Stimulated activated CD4-positive, alpha-beta T cell treated with anti-CD3 and anti-CD28 coated beads, Interleukin-2, amount 100 ng/mL, for 4 hours (primary cell): ENCODE measurements around the gene CSKMT.
"Not testable (repeated sequence)": the region's sequence is repeated elsewhere in the genome, so short reads cannot be mapped to it uniquely, and the experiment has no call there.

Experiments used
- DNase-seq: peaks from one replicate; pipeline ENCODE4 v3.0.0-alpha.2; 2020; ENCODE audit warnings: low read depth

The CSKMT gene

DNA sequence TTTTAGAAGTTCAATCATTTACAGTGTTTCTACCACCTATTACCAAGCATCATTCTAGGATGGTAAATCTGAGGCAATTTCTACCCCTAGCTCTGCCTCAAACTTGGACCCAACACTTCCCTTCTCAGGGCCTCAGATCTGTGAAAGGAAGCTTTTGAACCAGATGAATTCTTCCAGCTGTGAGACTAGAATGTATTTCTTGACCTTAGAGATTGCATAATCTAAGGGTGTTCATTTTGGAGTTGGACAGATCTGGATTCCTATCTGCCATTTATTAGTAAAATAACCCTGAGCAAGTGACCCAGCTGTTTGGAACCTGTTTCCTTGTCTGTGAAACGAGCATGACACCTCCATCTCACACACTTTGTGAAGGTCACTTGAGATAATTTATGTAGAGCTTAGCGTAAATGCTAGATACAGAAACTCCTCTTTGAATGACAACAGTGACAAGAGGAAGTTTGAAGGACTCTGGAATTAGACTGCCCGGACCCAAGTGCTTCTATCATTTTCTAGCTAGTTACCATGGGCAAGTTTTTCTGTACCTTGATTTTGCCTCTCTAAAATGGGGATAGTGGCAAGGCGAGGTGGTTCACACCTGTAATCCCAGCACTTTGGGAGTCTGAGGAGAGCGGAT lies 8.2 kb upstream of the CSKMT start:
- no peak for DNase-seq

- peak; percentile 23 for DNase-seq
These were observed 572 bp upstream of the CSKMT start for GRCh38 chr11:62664405-62665074.

DNA sequence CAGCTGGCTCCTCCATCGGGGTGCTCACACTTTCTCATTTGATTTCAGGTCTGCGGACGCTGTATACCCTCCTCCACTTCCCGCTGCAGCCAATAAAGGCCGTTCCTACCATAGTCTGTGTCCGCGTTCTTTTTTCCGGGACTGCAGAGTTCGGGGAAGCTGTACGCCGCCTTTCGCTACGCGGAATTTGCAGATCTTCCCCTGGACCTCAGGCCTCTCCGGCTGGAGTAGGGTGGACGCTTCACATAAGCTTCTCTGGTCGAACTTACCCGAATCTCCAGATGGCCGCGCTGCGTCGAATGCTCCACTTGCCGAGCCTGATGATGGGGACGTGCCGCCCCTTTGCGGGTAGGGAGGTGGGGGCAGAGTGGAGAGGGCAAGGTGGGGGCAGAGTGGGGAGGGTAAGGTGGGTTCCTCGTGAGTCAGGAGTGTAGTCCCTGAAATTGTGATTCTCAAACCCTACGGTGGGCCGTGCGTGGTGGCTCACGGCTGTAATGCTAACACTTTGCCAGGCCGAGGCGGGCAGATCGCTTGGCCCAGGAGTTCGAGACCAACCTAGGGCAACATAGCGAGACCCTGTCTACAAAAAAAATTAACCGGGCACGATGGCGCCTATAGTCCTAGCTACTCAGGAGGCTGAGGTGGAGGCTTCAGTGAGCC lies 617 bp downstream of the CSKMT start:
- DNase-seq = peak; percentile 67

GRCh38 chr11:62666259-62666926 lies 1.3 kb downstream of the CSKMT start:
- no peak for DNase-seq

GRCh38 chr11:62667460-62667859 lies 2.3 kb downstream of the CSKMT start:
- DNase-seq = no peak

DNA sequence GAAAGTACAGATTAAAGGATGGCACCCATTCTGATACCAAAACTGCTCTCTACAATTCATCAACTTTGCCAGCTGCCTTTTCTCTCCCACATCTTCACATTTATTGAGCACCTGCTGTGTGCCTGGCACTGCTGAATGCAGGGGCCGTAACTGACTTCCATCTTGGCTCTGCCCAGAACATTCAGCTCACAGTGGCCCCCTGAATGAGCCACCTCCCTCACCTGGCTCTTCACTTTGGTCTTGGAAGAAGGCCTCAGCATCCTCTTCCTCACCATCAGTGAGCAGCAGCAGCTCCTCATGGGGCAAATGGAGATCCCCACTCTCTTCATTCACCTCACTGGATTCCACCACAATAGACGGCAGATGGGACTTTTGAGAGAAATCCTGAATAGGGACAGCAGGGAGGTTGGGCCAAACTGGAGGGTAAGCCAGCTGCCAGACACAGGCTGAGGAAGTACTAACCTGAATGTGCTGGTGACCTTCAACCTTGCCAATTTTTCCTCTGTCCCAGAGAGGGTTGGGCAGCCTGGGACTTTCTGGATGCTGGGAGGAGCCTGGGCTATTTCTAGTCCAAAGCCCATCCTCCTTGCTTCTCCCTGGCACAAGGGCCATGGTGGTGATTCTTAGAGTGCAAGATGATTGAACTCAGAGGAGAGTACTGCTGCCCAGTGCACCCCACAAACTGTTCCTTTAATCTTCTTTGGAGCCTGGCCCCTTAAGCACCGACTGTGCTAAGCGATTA lies 4.5 kb downstream of the CSKMT start:
- DNase-seq = no peak

DNA sequence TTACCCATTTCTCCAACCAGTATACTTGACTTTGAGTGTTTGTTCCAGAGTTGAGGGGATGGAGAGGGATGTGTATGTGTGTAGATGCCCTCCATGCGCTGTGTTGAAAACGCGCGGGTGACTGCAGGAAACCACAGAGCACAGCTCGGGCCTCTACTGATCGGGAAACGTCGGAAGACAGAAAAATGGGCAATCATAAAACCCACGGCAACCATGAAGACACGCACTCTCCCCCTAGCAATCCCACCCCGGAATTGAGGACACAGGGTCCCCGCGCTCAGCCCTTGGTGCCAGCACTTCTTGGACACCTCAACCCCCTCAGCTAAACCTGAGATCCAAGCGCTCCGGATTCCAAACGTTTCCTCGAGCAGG lies 6.1 kb downstream of the CSKMT start:
- no peak for DNase-seq

DNA sequence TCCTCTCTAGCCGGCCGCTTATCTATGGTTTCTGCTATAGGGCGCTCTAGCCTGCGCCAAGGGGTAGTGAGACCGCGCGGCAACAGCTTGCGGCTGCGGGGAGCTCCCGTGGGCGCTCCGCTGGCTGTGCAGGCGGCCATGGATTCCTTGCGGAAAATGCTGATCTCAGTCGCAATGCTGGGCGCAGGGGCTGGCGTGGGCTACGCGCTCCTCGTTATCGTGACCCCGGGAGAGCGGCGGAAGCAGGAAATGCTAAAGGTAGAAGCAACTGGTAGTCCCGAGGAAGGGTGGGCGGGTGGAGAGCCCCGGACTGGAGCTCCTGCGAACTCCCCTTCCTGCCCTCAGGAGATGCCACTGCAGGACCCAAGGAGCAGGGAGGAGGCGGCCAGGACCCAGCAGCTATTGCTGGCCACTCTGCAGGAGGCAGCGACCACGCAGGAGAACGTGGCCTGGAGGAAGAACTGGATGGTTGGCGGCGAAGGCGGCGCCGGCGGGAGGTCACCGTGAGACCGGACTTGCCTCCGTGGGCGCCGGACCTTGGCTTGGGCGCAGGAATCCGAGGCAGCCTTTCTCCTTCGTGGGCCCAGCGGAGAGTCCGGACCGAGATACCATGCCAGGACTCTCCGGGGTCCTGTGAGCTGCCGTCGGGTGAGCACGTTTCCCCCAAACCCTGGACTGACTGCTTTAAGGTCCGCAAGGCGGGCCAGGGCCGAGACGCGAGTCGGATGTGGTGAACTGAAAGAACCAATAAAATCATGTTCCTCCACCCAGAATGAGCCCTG lies 6.7 kb downstream of the CSKMT start, which contains the start of the genes LBHD1 and UQCC3:
Gene LBHD1 (minus strand): TSS at position 660 of the 782 bp plus-strand sequence. CDS start 2,236 bp downstream, outside the sequence.
Gene UQCC3 (plus strand): TSS at position 66 of the 782 bp plus-strand sequence. CDS start 73 bp downstream, at position 139.
- peak; percentile 67 for DNase-seq

DNA sequence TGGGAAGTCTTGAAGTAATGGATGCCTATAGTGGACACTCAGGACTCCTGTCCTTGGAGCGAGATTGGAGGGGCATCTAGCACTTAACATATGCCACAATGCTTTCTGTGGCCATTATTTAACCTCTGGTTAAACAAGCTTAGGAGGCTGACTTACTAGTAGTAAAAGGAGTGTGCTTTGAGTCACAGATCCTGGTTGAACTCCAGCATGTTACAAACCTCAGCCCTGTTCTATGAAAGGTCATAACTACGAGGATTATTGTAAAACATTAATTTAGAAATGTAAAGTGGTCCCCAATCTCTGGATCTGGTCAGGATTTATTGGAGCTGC lies 8.0 kb downstream of the CSKMT start:
- no peak for DNase-seq

GRCh38 chr11:62675415-62675814 lies 10.3 kb downstream of the CSKMT start:
- not testable (repeated sequence) for DNase-seq

- DNase-seq = no peak
These were observed 11.6 kb downstream of the CSKMT start for GRCh38 chr11:62676698-62677097.

- no peak for DNase-seq
These were observed 12.0 kb downstream of the CSKMT start for GRCh38 chr11:62677156-62677555.

- DNase-seq = no peak
These were observed 12.6 kb downstream of the CSKMT start for GRCh38 chr11:62677714-62678113.

- DNase-seq = no peak
These were observed 13.3 kb downstream of the CSKMT start for GRCh38 chr11:62678433-62678769.

- peak; percentile 77 for DNase-seq
These were observed 13.9 kb downstream of the CSKMT start, which contains the start of gene UBXN1 for GRCh38 chr11:62678770-62679696. Gene UBXN1, minus strand, starts transcription at chr11:62679073. Its CDS starts 150 bp downstream, at chr11:62678923.

GRCh38 chr11:62680825-62681240 lies 15.7 kb downstream of the CSKMT start:
- DNase-seq = no peak

DNA sequence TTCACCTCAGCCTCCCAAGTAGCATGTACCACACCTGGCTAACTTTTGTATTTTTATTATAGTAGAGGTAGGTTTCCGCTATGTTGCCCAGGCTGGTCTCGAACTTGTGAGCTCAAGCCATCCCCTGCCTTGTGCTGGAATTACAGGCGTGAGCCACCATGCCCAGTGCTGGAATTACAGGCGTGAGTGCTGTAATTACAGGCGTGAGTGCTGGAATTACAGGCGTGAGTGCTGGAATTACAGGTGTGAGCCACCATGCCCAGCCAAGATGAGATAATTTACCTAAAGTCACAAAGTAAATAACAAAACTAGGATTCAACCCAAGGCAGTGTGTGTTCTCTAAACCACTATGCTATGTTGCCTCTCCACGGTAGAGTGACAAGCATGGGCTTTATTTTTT lies 17.4 kb downstream of the CSKMT start:
- no peak for DNase-seq

DNA sequence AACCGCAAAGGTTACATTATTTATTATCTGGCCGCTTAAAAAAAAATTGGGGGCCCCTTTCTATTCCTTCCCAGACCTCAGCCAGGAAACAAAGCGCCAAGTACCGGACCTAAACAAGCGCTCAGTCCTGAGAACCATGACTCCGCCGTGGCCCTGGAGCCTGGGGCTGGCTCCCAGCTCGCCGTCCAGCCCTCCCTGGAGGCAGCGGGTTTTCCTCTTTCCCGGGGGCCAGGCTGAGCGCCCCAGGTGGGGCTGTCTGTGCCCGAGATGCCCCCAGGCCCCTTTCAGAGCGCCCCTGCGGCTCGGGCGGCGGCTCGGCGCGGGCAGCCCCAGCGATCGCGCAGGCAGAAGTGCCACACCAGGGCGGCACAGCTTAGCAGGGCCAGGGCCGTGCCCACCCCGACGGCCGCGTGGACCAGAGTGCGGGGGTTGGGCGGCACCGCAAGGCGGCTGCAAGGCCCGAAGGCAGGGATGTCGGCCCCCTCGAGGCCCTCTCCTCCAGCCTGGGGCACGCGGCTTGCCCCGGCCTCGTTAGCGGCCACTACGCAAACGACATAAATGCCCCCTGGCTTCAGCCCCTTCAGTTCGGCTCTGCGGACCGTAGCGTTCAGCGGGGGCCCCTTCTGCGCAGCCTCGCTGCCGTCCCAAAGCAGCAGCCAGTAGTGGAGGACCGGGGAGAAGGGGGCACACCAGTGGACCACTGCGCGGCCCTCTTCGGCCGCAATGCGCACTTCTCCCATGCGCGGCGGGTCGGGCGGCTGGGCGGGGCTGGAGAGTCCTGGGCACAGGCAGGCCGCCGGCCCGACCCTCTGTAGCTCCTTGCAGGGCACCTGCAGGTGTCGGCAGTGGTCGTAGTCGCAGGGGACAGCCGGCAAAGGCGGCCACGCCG lies 22.6 kb downstream of the CSKMT start:
- DNase-seq = no peak

GRCh38 chr11:62688491-62688890 lies 23.4 kb downstream of the CSKMT start:
- no peak for DNase-seq
